Stimulated activated CD8-positive, alpha-beta memory T cell treated with anti-CD3 and anti-CD28 coated beads, Interleukin-7, amount 100 ng/mL, for 1 hour (primary cell): Measurements from ENCODE around the gene TCF15.
"Not testable (repeated sequence)": the region's sequence is repeated elsewhere in the genome, so short reads cannot be mapped to it uniquely, and the experiment has no call there.

Experiments used
- DNase-seq, 2 donors: peaks; one replicate each; pipeline ENCODE4 v3.0.0-alpha.2; 2020; ENCODE audit warnings: low read depth in 2 of 2

TCF15 gene

DNA sequence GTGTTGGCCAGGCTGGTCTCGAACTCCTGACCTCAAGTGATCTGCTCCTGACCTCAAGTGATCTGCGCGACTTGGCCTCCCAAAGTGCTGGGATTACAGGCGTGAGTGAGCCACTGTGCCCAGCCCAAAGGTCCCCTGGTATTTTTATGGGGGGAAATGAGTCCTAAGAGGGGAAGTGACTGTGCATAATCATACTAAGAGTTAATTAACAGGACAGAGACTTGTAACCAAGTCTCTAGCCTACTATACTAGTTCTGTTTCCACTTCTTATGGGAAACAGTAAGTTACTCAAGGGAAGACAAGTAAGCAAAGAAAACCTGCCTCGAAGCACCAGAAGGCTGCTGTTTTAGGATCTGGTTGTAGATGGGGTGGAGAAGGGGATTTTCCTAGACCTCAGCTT is 27.9 kb downstream of the TCF15 start:
- DNase-seq: no peak

DNA sequence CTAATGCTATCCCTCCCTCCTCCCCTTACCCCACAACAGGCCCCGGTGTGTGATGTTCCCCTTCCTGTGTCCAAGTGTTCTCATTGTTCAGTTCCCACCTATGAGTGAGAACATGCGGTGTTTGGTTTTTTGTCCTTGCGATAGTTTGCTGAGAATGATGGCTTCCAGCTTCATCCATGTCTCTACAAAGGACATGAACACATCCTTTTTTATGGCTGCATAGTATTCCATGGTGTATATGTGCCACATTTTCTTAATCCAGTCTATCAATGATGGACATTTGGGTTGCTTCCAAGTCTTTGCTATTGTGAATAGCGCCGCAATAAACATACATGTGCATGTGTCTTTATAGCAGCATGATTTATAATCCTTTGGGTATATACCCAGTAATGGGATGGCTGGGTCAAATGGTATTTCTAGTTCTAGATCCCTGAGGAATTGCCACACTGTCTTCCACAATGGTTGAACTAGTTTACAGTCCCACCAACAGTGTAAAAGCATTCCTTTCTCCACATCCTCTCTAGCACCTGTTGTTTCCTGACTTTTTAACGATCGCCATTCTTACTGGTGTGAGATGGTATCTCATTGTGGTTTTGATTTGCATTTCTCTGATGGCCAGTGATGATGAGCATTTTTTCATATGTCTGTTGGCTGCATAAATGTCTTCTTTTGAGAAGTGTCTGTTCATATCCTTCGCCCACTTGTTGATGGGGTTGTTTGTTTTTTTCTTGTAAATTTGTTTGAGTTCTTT is 31.0 kb downstream of the TCF15 start:
- DNase-seq: not testable (repeated sequence)

DNA sequence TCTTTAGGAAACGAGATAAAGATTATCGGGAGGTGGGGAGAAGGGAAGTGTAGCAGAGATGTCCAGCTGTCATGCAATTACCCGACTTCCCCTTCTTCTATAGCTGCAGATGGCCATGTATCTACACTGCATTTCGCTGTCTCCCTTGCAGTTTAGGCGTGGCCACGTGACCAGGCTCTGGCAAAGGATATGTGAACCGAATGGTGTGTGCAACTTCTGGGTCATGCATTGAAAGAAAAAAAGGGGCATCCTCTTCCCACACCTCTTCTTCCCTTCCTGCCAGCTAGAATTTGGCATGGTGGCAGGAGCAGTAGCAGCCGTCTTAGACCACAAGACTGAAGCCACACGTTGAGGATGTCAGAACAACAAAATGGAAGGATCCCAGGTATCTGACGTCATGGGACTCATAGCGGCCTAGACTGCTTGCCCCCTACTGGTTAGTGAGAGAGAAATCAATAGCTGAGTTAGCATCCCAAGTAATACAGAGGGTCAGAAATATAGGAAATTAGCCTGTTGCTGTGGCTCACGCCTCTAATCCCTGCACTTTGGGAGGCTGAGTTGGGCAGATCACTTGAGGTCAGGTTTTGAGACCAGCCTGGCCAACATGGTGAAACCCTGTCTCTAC is 32.8 kb downstream of the TCF15 start:
- DNase-seq: no peak

DNA sequence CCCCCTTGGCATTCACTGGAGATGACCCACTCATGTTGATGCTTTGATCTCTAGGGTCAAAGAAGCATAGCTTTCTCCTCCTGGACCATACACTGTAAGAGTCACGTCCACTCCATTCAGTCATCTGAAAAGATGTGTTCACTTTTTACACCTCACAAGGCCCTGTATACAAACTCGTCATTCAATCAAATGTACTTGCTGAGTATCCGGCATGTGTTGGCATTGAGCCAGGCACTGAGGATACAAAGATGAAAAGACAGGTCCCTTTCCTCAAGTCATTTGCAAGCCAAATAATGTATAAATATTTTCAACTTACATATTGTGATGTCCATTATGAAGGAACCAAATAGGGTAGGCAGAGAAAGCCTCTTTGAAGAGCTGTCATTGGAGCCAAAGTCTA is 34.0 kb downstream of the TCF15 start:
- no peak for DNase-seq

DNA sequence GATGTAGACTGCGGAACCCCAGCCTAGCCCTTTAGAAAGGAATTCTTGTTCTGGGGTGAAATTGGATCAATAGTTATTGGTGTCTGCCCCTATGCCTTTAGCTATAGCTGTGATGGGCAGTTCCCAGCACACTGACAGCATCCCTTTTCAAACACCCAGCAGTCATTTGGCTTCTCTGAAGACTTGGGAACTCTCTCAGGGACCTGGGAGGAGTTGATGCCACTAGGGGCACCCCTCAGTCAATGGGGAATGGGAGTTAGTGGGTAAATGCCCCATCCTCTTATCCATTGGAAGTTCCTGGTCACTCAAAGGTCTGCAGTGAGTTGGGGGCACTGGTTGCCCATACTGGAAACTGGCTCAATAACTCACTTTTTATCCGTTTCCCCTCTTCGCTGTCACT is 34.9 kb downstream of the TCF15 start:
- DNase-seq: no peak

DNA sequence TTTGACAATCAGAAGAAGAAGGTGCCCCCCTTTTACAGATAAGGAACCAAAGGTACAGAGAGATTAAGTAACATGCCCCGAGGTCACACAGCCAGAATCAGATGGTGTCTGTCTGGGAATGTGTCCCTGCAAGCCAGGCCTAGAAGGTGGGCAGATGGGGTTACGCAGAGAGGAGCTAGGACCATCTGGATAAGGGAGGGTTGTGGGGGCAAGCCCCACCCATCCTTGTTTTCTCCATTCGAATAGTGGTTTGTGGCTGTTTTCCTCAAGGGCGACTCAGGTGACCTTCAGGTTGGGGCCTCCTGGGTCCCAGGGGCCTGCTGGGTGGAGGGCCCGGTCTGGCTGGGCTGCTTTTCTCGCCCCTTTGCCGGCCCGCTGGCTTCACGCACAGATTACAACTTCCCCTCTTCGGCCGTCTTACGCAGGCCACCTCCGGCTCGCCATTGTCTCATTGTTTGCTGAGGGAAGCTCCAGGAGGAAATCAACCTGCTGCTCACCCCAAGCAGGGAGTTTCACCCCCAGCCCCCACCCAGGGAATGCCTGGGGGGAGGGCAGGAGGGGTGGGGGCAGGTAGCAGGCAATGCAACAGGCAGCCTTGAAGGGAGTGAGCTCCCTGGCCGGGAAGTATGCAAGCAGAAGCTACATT is 35.7 kb downstream of the TCF15 start:
- DNase-seq: no peak

DNA sequence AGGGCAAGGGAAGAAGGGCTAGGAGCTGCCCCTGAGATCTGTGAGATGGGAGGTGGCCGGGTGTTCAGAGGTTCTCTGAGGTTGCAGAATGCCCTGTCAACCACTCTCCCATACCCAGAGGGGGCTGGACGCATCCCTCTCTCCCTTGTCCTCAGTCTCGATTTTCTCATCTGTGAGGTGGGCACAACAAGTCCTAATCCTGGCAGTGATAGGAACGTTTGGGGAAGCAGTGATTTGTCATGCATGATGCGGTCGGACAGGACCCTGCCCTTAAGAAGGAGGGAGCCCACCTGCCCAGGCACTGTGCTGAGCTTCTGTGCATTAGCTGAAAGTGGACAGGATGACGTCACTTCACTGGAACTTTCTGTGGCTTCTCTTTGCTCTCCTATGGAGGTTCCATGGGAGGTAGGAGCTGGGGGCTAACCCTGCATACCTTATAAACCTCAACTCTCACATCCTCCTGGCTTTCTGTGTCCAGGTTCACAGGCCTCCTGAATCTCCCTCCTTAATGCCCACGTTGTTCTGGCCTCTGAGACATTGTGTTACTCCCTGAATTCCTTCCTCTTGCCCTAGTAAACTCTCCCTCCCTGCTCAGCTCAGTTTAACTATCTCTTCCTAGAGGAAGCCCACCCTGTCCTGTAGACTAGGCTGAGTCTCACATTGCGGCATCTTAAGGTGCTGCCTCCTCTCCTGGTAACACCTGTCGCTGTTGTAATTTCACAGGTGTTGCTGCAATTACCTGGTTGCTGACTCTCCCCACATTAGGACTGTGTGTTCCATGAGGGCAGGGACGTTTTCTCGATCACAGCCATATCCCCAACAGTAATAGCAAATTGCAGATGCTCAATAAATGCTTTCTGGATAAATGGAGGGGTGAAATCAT is 36.5 kb downstream of the TCF15 start:
- DNase-seq: no peak

DNA sequence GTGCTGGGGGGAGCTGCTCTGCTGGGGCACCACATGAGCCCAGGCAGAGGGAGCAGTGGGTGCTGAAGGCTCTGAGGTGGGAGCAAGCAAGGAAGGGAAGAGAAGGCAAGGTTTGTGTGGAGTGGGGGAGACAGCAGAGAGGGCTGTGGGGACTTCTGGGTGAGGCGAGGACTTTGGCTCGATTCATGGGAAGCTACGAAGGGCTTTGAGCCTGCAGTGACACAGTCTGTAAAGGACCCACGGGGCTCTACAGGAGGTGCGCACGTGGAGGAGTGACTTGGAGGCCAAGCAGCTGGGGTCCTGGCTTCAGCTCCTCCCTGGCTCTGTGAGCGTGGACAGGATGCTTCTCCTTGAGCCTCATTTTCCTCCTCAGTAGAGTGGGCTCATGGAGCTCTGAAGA is 37.4 kb downstream of the TCF15 start:
- DNase-seq: no peak

DNA sequence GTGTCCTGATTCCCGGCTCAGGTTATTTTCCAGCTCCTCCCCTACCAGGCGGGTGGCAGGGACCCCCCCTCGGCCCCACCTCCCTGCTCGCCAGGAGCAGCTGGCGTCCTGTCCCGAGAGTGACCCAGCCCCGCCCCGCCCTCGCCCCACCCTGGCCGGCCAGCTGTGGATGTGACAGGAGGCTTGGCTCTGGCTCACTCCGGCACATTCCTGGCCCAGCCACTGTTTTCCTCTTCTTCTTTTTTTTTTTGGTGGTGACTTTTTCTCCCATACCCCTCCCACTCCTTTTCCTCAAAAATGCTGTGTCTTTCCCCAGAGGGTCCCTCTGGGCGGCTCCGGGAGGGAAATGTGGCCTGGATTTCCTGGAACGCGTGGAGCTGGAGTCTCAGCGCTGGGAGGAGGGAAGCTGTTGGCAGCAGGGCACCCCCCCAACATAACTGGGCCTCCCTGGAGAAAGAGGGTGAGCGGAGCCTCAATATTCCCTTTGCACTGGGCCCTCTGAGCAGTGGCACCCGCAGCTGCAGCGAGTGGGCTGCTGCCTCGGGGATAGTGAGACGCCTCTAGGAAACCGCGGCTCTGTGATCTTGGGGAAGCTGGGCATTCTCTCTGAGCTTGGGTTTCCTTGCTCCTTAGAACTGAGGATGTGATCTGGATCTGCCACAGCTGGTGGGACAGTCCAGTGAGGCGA is 38.2 kb downstream of the TCF15 start:
- DNase-seq: no peak

DNA sequence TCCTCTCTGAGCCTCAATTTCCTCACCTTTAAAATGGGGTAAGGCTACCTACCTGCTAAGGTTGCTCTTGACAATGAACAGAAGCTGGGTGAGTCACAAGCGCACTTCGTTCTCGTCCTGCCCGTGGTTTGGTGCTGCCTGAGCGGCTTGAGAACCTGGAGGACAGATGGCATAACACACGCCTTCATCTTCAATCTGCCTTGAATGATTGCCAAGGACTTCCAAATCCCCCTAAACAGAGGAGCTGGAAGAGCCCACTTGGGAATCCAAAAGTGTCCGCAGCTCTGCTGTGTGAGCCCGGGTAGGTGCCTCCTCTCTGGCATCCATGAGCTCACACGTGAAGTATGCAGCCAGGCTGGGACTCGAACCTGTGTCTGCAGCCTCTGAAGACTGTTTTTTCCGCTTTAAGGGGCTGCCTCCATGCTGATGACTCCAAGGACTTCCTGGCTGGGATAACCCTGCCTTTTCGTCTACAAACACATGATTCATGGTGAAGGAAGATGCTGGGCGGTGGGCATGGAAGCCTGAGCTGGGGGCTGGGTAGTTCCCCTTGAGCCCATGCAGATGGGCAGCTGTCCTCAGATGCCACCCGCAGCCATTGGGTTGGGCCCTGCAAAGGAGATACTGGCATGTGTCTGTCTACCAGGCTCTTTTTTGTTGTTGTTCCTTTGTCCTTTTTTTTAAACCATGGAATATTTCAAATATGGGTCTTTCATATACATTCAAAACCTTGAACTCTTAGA is 41.3 kb downstream of the TCF15 start:
- DNase-seq: no peak

DNA sequence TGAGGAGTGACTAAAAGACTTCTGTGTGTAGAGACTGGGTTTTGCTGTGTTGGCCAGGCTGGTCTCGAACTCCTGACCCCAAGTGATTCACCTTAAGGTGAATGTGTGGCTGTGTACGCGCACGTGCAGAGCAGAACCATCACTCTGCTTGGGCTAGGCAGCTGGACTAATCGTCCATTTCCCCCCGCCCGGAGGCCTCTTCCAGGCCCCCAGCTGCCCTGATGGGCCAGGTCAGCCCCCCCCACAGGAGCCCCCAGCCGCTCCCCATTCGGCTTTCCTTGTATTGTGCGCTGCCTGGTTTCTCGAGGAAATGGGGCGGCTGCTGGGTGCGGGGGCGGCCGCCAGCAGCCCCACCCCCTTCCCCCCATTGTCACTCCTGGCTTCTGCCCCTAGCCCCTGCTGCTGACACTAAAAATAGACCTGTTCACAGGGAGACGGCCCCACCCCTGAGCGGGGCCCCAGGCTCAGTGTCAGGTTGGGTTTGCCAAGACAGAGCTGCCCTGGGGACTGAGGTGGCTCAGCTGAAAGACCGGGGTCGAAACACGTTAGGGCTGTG is 41.9 kb downstream of the TCF15 start:
- DNase-seq: no peak

DNA sequence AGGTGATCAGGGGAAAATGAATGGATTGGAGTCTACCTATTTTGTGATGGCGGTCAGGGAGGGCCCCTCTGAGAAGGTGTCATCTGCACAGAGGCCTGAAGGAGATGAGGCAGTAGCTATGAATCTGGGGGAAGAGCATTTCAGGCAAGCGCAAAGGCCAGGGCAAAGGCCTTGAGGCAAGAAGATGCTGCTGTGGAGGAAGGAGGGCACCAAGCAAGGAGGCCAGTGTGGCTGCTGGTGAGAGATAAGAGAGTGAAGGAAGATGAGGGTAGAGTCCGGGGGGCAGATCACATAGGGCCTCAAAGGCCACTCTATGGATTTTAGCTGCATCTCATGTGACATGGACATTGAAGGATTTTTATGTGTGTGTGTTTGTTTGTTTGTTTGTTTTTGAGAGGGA is 45.9 kb downstream of the TCF15 start:
- no peak for DNase-seq

DNA sequence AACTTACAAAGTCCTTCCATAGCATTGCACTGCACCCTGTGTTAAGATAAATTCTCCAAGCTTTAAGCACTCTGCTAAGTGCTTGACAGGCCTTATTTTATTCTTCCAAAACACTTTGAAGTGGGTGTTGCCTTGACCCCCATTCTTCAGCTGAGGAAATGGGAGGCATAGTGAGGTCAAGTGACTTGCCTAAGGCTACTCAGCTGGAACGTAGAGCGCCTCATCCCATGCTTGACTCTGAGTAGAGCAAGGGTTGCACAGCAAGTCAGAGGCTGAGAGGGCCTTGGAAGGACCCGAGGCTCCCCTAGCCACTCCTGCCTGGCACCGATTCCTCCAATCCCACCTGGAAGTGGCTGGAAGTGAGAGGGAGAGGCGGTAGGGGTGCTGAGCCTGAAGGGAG is 46.9 kb downstream of the TCF15 start:
- no peak for DNase-seq

DNA sequence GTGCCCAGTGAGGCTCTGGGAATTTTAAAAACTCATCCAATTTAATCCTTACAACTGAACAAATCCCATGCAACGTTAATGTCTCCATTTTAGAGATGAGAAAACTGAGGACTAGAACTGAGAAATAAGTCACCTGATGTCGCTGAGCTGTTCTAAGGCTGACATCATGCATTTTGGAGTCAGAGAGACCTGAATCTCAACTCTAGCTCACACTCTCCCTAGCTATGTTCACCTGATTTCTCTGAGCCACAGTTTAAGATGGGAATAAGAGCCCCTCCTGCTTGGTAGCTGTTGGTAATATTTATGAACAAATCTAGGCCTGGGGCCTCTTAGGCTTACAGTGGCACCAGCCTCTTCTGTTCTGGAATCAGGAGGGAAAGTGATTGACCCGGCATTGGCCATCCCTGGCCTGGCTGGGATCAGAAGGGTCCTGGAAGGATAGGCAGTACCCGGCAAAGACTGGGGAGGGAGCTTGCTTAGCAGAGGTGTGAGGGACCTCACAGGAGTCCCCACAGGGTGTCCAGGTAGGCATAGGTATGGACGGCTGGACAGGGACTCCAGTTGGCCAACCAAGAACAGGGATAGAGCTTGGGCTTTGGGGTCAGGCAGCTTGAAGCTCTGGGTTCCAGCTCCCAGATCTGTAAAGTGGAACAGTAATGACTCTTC is 47.7 kb downstream of the TCF15 start:
- no peak for DNase-seq

DNA sequence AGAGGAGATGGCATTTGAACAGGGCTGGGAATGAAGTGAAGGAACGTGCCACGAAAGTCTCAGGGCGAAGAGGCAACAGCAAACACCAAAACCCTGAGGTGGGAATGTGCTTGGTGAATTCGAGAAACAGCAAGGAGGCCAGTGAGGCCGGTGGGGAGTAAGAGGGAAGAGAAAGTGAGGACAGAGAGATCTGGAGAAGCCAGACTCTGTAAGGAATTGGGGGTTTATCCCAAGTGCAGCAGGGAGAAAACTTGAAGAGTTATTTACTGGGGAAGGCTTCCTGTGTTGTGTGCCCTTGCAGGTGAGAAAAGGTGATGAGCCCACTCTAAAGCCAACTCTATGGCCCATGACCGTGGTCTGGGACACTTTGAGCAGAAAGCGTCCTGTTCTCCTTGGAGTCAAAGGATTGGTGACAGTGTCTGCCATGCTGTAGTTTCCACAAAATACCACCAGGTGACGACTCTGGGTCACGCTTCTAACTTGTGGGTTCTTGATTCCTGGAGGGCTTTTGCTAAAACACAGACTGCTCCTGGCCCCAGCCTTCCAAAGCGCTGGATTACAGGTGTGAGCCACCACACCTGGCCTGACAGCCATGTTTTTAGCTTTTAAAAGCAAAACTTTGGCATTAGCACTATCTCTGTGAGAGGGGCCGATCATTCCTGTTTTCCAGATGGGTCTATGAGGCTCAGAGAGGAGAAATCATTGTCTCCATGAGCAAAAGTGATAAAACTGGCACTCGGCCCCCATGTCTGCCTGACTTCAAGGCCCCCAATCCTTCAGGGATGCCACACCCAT is 48.5 kb downstream of the TCF15 start:
- no peak for DNase-seq

DNA sequence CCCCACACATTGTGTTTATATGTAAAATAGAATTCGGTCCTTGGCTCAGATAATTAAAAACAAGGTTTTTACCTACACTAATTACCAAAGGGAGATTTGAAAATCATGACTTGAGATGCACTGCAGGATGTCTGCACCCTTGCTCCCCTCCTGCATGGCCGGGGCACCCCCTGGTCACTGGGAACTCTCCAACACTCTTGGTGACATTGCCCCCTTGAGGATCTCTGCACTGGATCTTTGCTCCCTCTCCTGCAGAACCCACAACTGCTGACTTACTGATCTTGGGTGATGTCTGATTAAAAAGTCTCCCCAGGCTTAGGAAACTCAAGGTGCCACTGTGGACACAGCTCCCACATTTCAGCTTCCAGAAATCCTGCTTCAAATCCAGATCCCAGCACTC is 49.4 kb downstream of the TCF15 start:
- DNase-seq: no peak

DNA sequence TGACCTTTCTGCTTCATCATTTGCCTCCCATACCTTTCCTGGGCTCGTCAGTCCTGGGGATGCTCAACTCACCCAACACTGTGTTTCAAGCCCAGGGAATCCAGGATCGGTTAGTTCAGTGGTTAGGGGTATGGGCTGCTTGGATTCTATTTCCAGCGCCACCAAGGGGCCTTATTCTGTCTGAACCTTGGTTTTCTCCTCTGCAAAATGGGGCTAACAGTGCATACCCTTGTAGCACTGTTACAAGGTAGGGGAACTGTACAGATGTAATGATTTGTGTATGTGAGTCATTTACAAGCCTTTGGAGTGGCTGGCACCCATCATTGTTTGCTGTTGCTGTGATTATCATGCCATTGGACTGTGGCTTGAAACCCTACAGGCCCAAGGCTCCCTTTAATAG is 52.0 kb downstream of the TCF15 start:
- no peak for DNase-seq

DNA sequence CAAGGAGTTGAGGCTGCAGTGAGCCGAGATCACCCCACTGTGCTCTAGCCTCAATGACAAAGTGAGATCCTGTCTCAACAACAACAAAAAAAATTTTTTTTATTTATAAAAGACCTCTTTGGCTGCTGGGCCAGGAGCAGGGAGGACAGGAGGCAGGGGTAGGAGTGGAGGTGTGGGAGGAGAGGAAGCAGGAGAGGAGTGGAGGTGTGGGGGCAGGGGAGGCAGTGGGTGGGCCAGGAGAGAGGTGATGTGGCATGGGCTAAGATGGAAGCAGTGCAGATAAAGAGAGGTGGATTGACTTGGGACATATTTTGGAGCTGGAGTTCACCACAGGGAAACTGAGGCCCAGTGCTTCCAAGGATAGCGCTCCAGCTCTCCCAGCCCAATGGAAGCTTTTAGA is 53.1 kb downstream of the TCF15 start:
- no peak for DNase-seq

DNA sequence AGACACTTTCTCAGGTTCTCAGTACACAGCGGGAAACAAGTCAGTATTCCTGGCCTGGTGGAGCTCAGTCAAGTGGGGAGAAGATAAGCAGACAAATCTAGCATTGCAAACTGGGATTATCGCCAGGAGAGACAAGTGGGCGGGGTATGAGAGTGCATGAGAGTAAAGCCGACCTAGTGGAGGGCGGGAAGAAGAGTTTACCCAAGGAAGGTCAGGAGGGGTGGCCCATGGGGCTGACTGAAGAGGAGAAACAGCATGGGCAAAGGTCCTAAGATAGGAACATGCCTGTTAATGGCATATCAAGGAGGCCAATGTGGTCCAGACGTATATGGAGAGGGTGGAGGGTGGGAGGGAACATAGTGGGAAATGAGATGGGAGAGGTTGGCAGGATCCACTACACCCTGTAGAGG is 54.1 kb downstream of the TCF15 start:
- DNase-seq: no peak
